Gastroesophageal sphincter (tissue), 4 donors: Measurements from ENCODE around the gene SGPL1. TPM values are rescaled to one million over a fixed set of nuclear protein-coding genes. Genes with fewer than 3 reads are reported as not detected.
A peak's percentile ranks its signal among the peaks of the same experiment; 100 is the strongest.
"Not testable (repeated sequence)": the region's sequence is repeated elsewhere in the genome, so short reads cannot be mapped to it uniquely, and the experiment has no call there.

ENCODE experiments used
- ATAC-seq: fragments of 150-250 bp; one replicate; pipeline ENCODE4 v1.9.1; 2016; ENCODE audit warnings: mild to moderate bottlenecking, moderate library complexity
- H3K27ac ChIP-seq, 4 donors: fragments of 200-600 bp; sonication (generic) in 3 of 4; 1 replicate in 3 of 4; 2 replicates in 1 of 4; pipeline ENCODE4 v1.5.1; 2016 to 2019
- H3K27me3 ChIP-seq: fragments of 200-600 bp; sonication (generic); one replicate; pipeline ENCODE4 v1.5.1; 2019
- H3K36me3 ChIP-seq, 2 donors: fragments of 200-600 bp; sonication (generic); one replicate each; pipeline ENCODE4 v1.5.1; 2019; ENCODE audit warnings: control low read depth in 1 of 2
- H3K4me1 ChIP-seq, 3 donors: fragments of 200-600 bp; sonication (generic); 1 replicate in 2 of 3; 2 replicates in 1 of 3; pipeline ENCODE4 v1.5.1; 2016 to 2019; ENCODE audit warnings: control low read depth in 2 of 3
- H3K4me3 ChIP-seq, 2 donors: fragments of 200-600 bp; sonication (generic); one replicate each; pipeline ENCODE4 v1.5.1; 2019; ENCODE audit warnings: mild to moderate bottlenecking in 1 of 2, moderate library complexity in 1 of 2
- H3K9me3 ChIP-seq, 3 donors: fragments of 200-600 bp; sonication (generic); one replicate each; pipeline ENCODE4 v1.5.1; 2017 to 2019; ENCODE audit warnings: control low read depth in 2 of 3
- CTCF ChIP-seq, 4 experiments: fragments of 200-600 bp in 2 of 4; fragments of 450-650 bp in 2 of 4; sonication (generic) in 1 of 4; IDR thresholded peaks; one replicate each; pipeline ENCODE4 v1.5.1; 2017 to 2019; ENCODE audit warnings: antibody characterized with exemption in 4 of 4, mild to moderate bottlenecking in 2 of 4, moderate library complexity in 2 of 4
- EP300 ChIP-seq: sonication (generic); formaldehyde crosslinking; IDR thresholded peaks from one replicate; pipeline ENCODE4 v1.6.1; 2017; ENCODE audit warnings: antibody characterized with exemption, mild to moderate bottlenecking
- POLR2A ChIP-seq, 2 donors: fragments of 450-650 bp; IDR thresholded peaks; one replicate each; pipeline ENCODE4 v1.6.1; 2017; ENCODE audit warnings: antibody characterized with exemption in 2 of 2, mild to moderate bottlenecking in 2 of 2, moderate library complexity in 1 of 2
- POLR2AphosphoS5 ChIP-seq: sonication (generic); formaldehyde crosslinking; IDR thresholded peaks from one replicate; pipeline ENCODE4 v1.6.1; 2017; ENCODE audit warnings: antibody characterized with exemption
- WGBS, 2 donors: methylation state at CpG; one replicate each; pipeline ENCODE4 v1.1.5; 2018; ENCODE audit warnings: low coverage in 1 of 2; 5-methylcytosine and 5-hydroxymethylcytosine counted together
- total RNA-seq, 4 donors: library from RNA; depleted of rRNA; stranded (reverse); fragments of >200 nt; gene quantifications; one replicate each; pipeline ENCODE4 v1.1.0, GENCODE V29; 2016

The SGPL1 gene
- total RNA-seq, result 10 to 100 TPM; 23.0 to 28.1 (median 24.4) TPM

DNA sequence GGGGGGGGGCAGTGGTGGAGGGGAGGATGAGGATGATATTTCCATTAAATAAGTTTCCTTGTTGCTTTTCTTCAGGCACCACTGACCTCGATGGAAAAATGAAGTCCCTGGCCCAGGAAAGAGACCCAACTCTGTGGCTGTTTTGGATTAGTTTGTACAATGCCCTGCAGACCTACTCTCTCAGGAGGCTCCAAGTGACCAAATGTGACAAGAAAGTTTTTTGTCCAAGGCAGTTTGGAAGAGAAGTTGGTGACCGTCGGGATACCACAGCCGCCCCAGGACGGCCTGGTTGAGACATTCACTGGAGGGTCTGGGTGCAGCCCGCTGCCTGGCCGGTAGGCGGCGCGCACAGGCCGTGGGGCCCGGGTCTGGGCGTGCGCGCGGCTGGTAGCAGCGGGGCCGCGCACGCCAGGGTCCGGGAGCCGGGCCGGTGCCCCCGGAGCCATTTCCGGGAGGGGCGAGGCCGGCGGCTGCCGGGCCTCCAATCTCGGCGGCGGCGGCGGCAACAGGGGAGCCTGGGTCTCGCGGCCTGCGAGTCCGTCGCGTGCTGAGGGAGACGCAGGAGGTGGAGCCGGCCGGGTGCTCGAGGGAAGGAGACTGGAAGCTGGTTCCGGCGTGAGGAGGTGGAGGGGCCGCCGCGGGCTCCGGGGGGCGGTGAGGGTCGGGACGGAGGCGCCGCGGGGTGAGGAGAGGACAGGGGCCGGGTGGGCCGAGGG is at the start of gene SGPL1:
Gene SGPL1 (plus strand): TSS at position 445 of the 716 bp plus-strand sequence. CDS start 906 bp downstream, outside the sequence.
- Histone ChIP-seq H3K4me1 (peaks cover 0 to 34% (median 15%) of the 10 kb centered on the region in 3 donors), H3K27me3 (no peaks in the 10 kb centered on the region), H3K27ac (peak within 1 kb of the TSS; percentile 81 to 98 (median 95)), H3K9me3 (no peaks in the 10 kb centered on the region), H3K4me3 (peak within 1 kb of the TSS; percentile 68 to 92), H3K36me3 (peaks cover 0 to 20% of the 10 kb centered on the region in 2 donors)
- peak; percentile 92 for ATAC-seq
- WGBS, 2 donors, result 5% methylated on average over 7 of the region's 58 CpGs; no CpG with 5 or more reads in 1 of the 2 donors
- peak; percentile 35 for TF ChIP-seq POLR2AphosphoS5
- no peak for TF ChIP-seq EP300
- TF ChIP-seq POLR2A (IDR thresholded peaks at IDR 0.05), result peak; percentile 62 to 69
- TF ChIP-seq CTCF (IDR thresholded peaks at IDR 0.05), result peak; percentile 92 to 99 (median 99)

GRCh38 chr10:70768026-70768685 is 47.6 kb upstream of the SGPL1 start:
- not testable (repeated sequence) for H3K4me3 ChIP-seq, H3K27ac ChIP-seq, ATAC-seq, H3K36me3 ChIP-seq, H3K4me1 ChIP-seq, H3K27me3 ChIP-seq, H3K9me3 ChIP-seq
- WGBS, 2 donors, result 64 to 83% methylated on average over 3 to 4 of the region's 6 CpGs

- ATAC-seq, result no peak
- H3K36me3 ChIP-seq, result no peaks in the 10 kb centered on the region
- peaks cover 0 to 8% (median 0%) of the 10 kb centered on the region in 3 donors for H3K9me3 ChIP-seq
- peaks cover 4% of the 10 kb centered on the region for H3K27me3 ChIP-seq
- no peaks in the 10 kb centered on the region for H3K4me1 ChIP-seq
- H3K27ac ChIP-seq, result no peak overlapping the region
- H3K4me3 ChIP-seq, result no peak overlapping the region
- TF ChIP-seq POLR2A (IDR thresholded peaks at IDR 0.05) (no peak), CTCF (IDR thresholded peaks at IDR 0.05) (no peak), EP300 (no peak), POLR2AphosphoS5 (no peak)
- 82 to 89% methylated on average over 4 of the region's 4 CpGs for WGBS, 2 donors
Observed at GRCh38 chr10:70769121-70769520, 46.6 kb upstream of the SGPL1 start.

- H3K4me1 ChIP-seq, result no peaks in the 10 kb centered on the region
- no peaks in the 10 kb centered on the region for H3K36me3 ChIP-seq
- no peak overlapping the region for H3K4me3 ChIP-seq
- ATAC-seq, result no peak
- TF ChIP-seq POLR2AphosphoS5 (no peak), POLR2A (IDR thresholded peaks at IDR 0.05) (no peak), EP300 (no peak), CTCF (IDR thresholded peaks at IDR 0.05) (no peak)
- 33 to 59% methylated on average over 1 to 2 of the region's 2 CpGs for WGBS, 2 donors
- peaks cover 4% of the 10 kb centered on the region for H3K27me3 ChIP-seq
- no peak overlapping the region for H3K27ac ChIP-seq
- peaks cover 0 to 8% (median 0%) of the 10 kb centered on the region in 3 donors for H3K9me3 ChIP-seq
Observed at GRCh38 chr10:70770001-70770400, 45.7 kb upstream of the SGPL1 start.

DNA sequence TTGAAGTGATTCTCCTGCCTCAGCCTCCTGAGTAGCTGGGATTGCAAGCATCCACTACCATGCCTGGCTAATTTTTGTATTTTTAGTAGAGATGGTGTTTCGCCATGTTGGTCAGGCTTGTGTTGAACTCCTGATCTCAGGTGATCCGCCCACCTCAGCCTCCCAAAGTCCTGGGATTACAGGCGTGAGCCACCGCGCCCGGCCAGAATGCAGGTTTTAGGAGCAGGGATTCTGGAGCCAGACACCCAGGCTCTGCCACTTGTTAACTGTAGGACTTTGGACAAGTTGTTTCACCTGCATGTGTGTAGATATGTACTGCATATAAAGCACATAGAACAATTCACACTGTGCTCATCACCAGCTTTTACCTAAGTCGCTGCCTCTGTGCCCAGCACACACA is 45.2 kb upstream of the SGPL1 start:
- not testable (repeated sequence) for H3K27ac ChIP-seq, H3K4me3 ChIP-seq, H3K9me3 ChIP-seq, H3K36me3 ChIP-seq, H3K4me1 ChIP-seq, ATAC-seq, H3K27me3 ChIP-seq
- WGBS, 2 donors, result 100% methylated on average over 1 of the region's 7 CpGs; no CpG with 5 or more reads in 1 of the 2 donors
